ENCODE data around the gene CAMSAP2.

GRCh38 chr1:200893411-200893901 is 154.8 kb downstream of the CAMSAP2 start:
- no peak for TF ChIP-seq CTCF (IDR thresholded peaks at IDR 0.05)
- no peak for TF ChIP-seq POLR2A (IDR thresholded peaks at IDR 0.05)
